CMK (cell line): Measurements from ENCODE around the gene PPP2R3C.
A peak's percentile ranks its signal among the peaks of the same experiment; 100 is the strongest.
"Not testable (repeated sequence)": the region's sequence is repeated elsewhere in the genome, so short reads cannot be mapped to it uniquely, and the experiment has no call there.

Source experiments
- DNase-seq: peaks from one replicate; pipeline ENCODE4 v3.0.0-alpha.2; 2010; ENCODE audit warnings: low read depth

PPP2R3C gene

GRCh38 chr14:35052637-35053036 lies 69.2 kb downstream of the PPP2R3C start:
- DNase-seq = no peak

- no peak for DNase-seq
These were observed 70.0 kb downstream of the PPP2R3C start for GRCh38 chr14:35051796-35052195.

- DNase-seq = no peak
These were observed 71.1 kb downstream of the PPP2R3C start for GRCh38 chr14:35050652-35051051.

- no peak for DNase-seq
These were observed 73.7 kb downstream of the PPP2R3C start for GRCh38 chr14:35047976-35048513.

- DNase-seq = no peak
These were observed 74.8 kb downstream of the PPP2R3C start for GRCh38 chr14:35046751-35047536.

GRCh38 chr14:35046048-35046750 lies 75.6 kb downstream of the PPP2R3C start, which contains the start of gene FAM177A1:
TSS of gene FAM177A1 (plus strand) at chr14:35046272. CDS start at chr14:35046464, 192 bp downstream.
- peak; percentile 68 for DNase-seq

- DNase-seq = no peak
These were observed 76.1 kb downstream of the PPP2R3C start for GRCh38 chr14:35045798-35046047.

- no peak for DNase-seq
These were observed 76.6 kb downstream of the PPP2R3C start for GRCh38 chr14:35044939-35045797.

- no peak for DNase-seq
These were observed 78.7 kb downstream of the PPP2R3C start for GRCh38 chr14:35043046-35043445.

GRCh38 chr14:35042632-35043031 lies 79.2 kb downstream of the PPP2R3C start:
- DNase-seq = no peak

GRCh38 chr14:35038312-35038711 lies 83.5 kb downstream of the PPP2R3C start:
- not testable (repeated sequence) for DNase-seq
